Heart right ventricle (tissue), 16 donors: Measurements from ENCODE around the gene TOX2. TPM values are rescaled to one million over a fixed set of nuclear protein-coding genes. Genes with fewer than 3 reads are reported as not detected.

Experiments used
- ATAC-seq, 8 donors: fragments of 200-7000 bp; cut with Tn5 transposase; one replicate each; pipeline ENCODE4 v1.9.1; 2020; ENCODE audit warnings: mild to moderate bottlenecking in 8 of 8, moderate library complexity in 8 of 8, moderate number of reproducible peaks in 1 of 8
- DNase-seq, 2 donors: peaks; one replicate each; pipeline ENCODE4 v3.0.0-alpha.2; 2020
- H3K27ac ChIP-seq, 10 donors: fragments of 200-600 bp; sonication (generic) in 2 of 10; one replicate each; pipeline versions ENCODE4 v1.5.0 to v1.8.0; 2020 to 2022; ENCODE audit warnings: mild to moderate bottlenecking in 3 of 10
- H3K27me3 ChIP-seq, 7 donors: fragments of 200-600 bp; one replicate each; pipeline ENCODE4 v1.8.0; 2021 to 2022; ENCODE audit warnings: mild to moderate bottlenecking in 2 of 7
- H3K36me3 ChIP-seq, 9 donors: fragments of 200-600 bp; sonication (generic) in 1 of 9; one replicate each; pipeline versions ENCODE4 v1.5.0 to v1.8.0; 2020 to 2022; ENCODE audit warnings: mild to moderate bottlenecking in 2 of 9
- H3K4me1 ChIP-seq, 9 donors: fragments of 200-600 bp; sonication (generic) in 1 of 9; one replicate each; pipeline versions ENCODE4 v1.5.0 to v1.8.0; 2020 to 2022; ENCODE audit warnings: mild to moderate bottlenecking in 4 of 9
- H3K4me3 ChIP-seq, 10 donors: fragments of 200-600 bp; sonication (generic) in 2 of 10; one replicate each; pipeline versions ENCODE4 v1.5.0 to v1.8.0; 2020 to 2022; ENCODE audit warnings: mild to moderate bottlenecking in 7 of 10, moderate library complexity in 2 of 10
- H3K9me3 ChIP-seq, 11 donors: fragments of 200-600 bp in 10 of 11; sonication (generic) in 2 of 11; one replicate each; pipeline versions ENCODE4 v1.5.0 to v1.8.0; 2013 to 2022; ENCODE audit warnings: mild to moderate bottlenecking in 2 of 11, control low read depth in 1 of 11, moderate library complexity in 1 of 11
- CTCF ChIP-seq, 9 donors: fragments of 200-600 bp; sonication (generic) in 2 of 9; IDR thresholded peaks; one replicate each; pipeline versions ENCODE4 v1.5.0 to v1.8.0; 2021 to 2022; ENCODE audit warnings: antibody characterized with exemption in 9 of 9, mild to moderate bottlenecking in 5 of 9, moderate library complexity in 1 of 9
- WGBS, 2 donors: extraction: QIAGEN DNeasy Blood & Tissue Kit; methylation state at CpG; one replicate each; pipeline ENCODE4 v1.1.7; 2013; ENCODE audit warnings: inconsistent platforms in 1 of 2; 5-methylcytosine and 5-hydroxymethylcytosine counted together
- intact Hi-C, 10 donors: fragments of 100-400 bp; cut with DNase I; formaldehyde crosslinking; loops; one replicate each; pipeline versions ENCODE4 v1.11.1 to v1.14.2; 2022
- polyA plus RNA-seq, 2 donors: library from polyadenylated mRNA; stranded (reverse); fragments of 200-250 nt; gene quantifications; one replicate each; pipeline ENCODE4 v1.2.3, GENCODE V29; 2013
- total RNA-seq, 10 donors: library from RNA; stranded (reverse); fragmentation: NEBNext Ultra II Directional in 3 of 10; extraction: Animal tissue kit (Norgen Biotek cat#: 25700) in 3 of 10; gene quantifications; one replicate each; pipeline versions ENCODE4 v1.2.1 to v1.2.4, GENCODE V29; 2021 to 2023
- donor health status: Arrhythmogenic right ventricular cardiomyopathy.
- donor health status: ischemic (EF 13 %, LVEDD 7.1; RV severe dilation, severe dysfunction).
- donor health status: healthy with polysubstance abuse.
- donor health status: DM: no; HTN: yes; CAD: no.
- donor health status: DM: no; HTN: no; CAD: no.
- donor health status: ischemic (EF 25% LVEDD 6.9; RV normal size, moderate dysfunction).
- donor health status: ischemic (EF 25% LVEDD 5.7; RV mildly dilated, moderate dysfunction).
- donor health status: healthy.
- donor health status: DM: yes; HTN: yes; CAD: no.
- donor health status: Ischemic cardiomyopathy.
- donor health status: ischemic (EF 35%, LVEDD 5.7; RV mildly dilated, moderate dysfunction).
- donor health status: nonischemic (EF 11% LVEDD 7.7; RV severe dilation, severe dysfunction).
- donor health status: DM: yes; HTN: yes; CAD: no.
- donor health status: PGD.
- donor health status: ischemic (EF 29% LVEDD 5.4; RV normal size, mild dysfunction).
- donor health status: nonischemic (EF 23%, LVEDD 6.1; RV moderate dilation, normal function).

The TOX2 gene
- total and polyA plus RNA-seq, 12 donors = 0.25 to 2.0 (median 1.1) TPM

GRCh38 chr20:43993560-43993959 is 78.9 kb downstream of the TOX2 start:
- Histone ChIP-seq H3K27me3 (peaks cover 0 to 17% (median 0%) of the 10 kb centered on the region in 7 donors), H3K36me3 (no peaks in the 10 kb centered on the region), H3K4me1 (no peaks in the 10 kb centered on the region), H3K9me3 (peaks cover 0 to 13% (median 0%) of the 10 kb centered on the region in 11 donors), H3K4me3 (no peak overlapping the region), H3K27ac (no peak overlapping the region)
- TF ChIP-seq CTCF (IDR thresholded peaks at IDR 0.05) = no peak
- 78 to 88% methylated on average over 4 of the region's 4 CpGs for WGBS, 2 donors
- ATAC-seq = no peak
- DNase-seq = no peak
- intact Hi-C loops = no loop called here

- intact Hi-C loops = no loop called here
- DNase-seq (peak in 1 of 2 donors; percentile 29), ATAC-seq (no peak)
Measured at GRCh38 chr20:43994486-43995100, 79.9 kb downstream of the TOX2 start.

GRCh38 chr20:43995645-43996044 is 81.0 kb downstream of the TOX2 start:
- Histone ChIP-seq H3K4me1 (no peaks in the 10 kb centered on the region), H3K9me3 (no peaks in the 10 kb centered on the region), H3K36me3 (no peaks in the 10 kb centered on the region), H3K27me3 (peaks cover 0 to 17% (median 0%) of the 10 kb centered on the region in 7 donors), H3K27ac (no peak overlapping the region), H3K4me3 (no peak overlapping the region)
- DNase-seq = no peak
- no peak for ATAC-seq
- TF ChIP-seq CTCF (IDR thresholded peaks at IDR 0.05) = no peak
- intact Hi-C loops = no loop called here

More at GRCh38 chr20:43994486-43995100, 79.9 kb downstream of the TOX2 start:
- no peak overlapping the region for H3K4me3 ChIP-seq
- TF ChIP-seq CTCF (IDR thresholded peaks at IDR 0.05) = no peak
- no peaks in the 10 kb centered on the region for H3K36me3 ChIP-seq
- peaks cover 0 to 17% (median 0%) of the 10 kb centered on the region in 7 donors for H3K27me3 ChIP-seq
- H3K4me1 ChIP-seq = no peaks in the 10 kb centered on the region
- WGBS, 2 donors = 37 to 38% methylated on average over 11 of the region's 11 CpGs
- H3K9me3 ChIP-seq = peaks cover 0 to 9% (median 0%) of the 10 kb centered on the region in 11 donors
- H3K27ac ChIP-seq = no peak overlapping the region

- TF ChIP-seq CTCF (IDR thresholded peaks at IDR 0.05) = no peak
- H3K36me3 ChIP-seq = no peaks in the 10 kb centered on the region
- H3K27me3 ChIP-seq = peaks cover 0 to 17% (median 0%) of the 10 kb centered on the region in 7 donors
- intact Hi-C loops = no loop called here
- H3K9me3 ChIP-seq = no peaks in the 10 kb centered on the region
- H3K4me3 ChIP-seq = no peak overlapping the region
- no peaks in the 10 kb centered on the region for H3K4me1 ChIP-seq
- no peak for DNase-seq
- no peak for ATAC-seq
- no peak overlapping the region for H3K27ac ChIP-seq
- WGBS, 2 donors = 86 to 88% methylated on average over 7 of the region's 7 CpGs
Measured at GRCh38 chr20:43996240-43996930, 81.7 kb downstream of the TOX2 start.
